ENCODE measurements around the gene ASB4. TPM values are rescaled to one million over a fixed set of nuclear protein-coding genes. Genes with fewer than 3 reads are reported as not detected.

Gene ASB4
- total and polyA plus RNA-seq, 7 donors = 0.23 to 24.0 (median 10.8) TPM

DNA sequence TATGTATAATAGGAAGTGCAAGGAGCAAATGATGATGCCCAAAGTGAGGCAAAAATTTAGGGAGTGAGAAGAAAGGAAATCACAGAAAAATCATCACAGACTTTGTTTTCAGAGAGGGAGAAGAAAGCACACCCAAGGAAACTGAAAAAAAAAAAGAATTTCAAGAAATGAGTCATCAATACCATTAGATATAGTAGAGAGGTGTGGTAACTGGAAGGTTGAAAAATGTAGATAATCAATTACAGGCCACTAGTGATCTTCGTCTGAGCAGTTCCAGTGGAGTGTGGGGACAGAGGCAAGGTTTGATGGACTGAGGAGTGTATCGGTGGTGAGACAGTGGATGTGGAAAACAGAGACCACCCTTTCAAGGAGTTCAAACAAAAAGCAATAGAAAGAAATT lies 31.7 kb downstream of the ASB4 start:
- WGBS, 3 donors = 88 to 91% (median 90%) methylated on average over 2 of the region's 2 CpGs
- ATAC-seq = no peak

DNA sequence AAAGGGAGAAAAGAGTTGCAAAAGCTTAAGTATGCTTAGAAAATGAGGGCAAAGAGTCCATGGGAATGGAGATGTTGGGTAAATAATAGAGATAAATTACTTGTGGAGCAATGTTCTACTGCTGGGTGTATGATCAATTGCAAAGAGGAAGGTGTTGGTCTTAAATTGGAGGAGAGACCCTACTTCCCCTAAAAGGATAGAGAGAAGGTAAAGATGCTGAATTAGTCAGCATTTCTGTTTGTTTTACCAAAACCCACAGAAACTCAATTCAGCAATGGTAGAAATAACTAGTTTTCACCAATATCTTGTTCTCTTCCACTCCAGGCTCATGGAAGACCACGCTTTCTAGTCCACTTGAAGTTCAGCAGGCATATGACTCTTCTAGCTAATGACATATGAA lies 32.1 kb downstream of the ASB4 start:
- H3K4me1 ChIP-seq = no peaks in the 10 kb centered on the region
- H3K27me3 ChIP-seq (ENCODE audit: insufficient read depth in 3 of 3, low read length in 2 of 3) = no peaks in the 10 kb centered on the region
- 94 to 97% (median 96%) methylated on average over 1 of the region's 1 CpG for whole genome bisulfite sequencing, 3 donors
- DNase-seq (no peak), ATAC-seq (no peak)
- H3K36me3 ChIP-seq (ENCODE audit: insufficient read depth in 1 of 2, low read depth in 1 of 2) = peaks cover 0 to 4% of the 10 kb centered on the region in 2 donors
- H3K9me3 ChIP-seq = no peaks in the 10 kb centered on the region
- H3K4me3 ChIP-seq = no peak overlapping the region
- no peak overlapping the region for H3K27ac ChIP-seq
- TF ChIP-seq, protein P1, sequence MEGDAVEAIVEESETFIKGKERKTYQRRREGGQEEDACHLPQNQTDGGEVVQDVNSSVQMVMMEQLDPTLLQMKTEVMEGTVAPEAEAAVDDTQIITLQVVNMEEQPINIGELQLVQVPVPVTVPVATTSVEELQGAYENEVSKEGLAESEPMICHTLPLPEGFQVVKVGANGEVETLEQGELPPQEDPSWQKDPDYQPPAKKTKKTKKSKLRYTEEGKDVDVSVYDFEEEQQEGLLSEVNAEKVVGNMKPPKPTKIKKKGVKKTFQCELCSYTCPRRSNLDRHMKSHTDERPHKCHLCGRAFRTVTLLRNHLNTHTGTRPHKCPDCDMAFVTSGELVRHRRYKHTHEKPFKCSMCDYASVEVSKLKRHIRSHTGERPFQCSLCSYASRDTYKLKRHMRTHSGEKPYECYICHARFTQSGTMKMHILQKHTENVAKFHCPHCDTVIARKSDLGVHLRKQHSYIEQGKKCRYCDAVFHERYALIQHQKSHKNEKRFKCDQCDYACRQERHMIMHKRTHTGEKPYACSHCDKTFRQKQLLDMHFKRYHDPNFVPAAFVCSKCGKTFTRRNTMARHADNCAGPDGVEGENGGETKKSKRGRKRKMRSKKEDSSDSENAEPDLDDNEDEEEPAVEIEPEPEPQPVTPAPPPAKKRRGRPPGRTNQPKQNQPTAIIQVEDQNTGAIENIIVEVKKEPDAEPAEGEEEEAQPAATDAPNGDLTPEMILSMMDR (IDR thresholded peaks at IDR 0.05) = no peak
- intact Hi-C loops (cut with DNase I) = no loop called here

More for the DNA sequence above, 31.7 kb downstream of the ASB4 start:
- Histone ChIP-seq H3K4me1 (no peaks in the 10 kb centered on the region), H3K9me3 (no peaks in the 10 kb centered on the region), H3K27ac (no peak overlapping the region), H3K4me3 (no peak overlapping the region), H3K36me3 (ENCODE audit: insufficient read depth in 1 of 2, low read depth in 1 of 2) (peaks cover 0 to 4% of the 10 kb centered on the region in 2 donors), H3K27me3 (ENCODE audit: insufficient read depth in 3 of 3, low read length in 2 of 3) (no peaks in the 10 kb centered on the region)
- TF ChIP-seq, protein P1 (IDR thresholded peaks at IDR 0.05) = no peak
- DNase-seq = no peak
- intact Hi-C loops (cut with DNase I) = no loop called here

DNA sequence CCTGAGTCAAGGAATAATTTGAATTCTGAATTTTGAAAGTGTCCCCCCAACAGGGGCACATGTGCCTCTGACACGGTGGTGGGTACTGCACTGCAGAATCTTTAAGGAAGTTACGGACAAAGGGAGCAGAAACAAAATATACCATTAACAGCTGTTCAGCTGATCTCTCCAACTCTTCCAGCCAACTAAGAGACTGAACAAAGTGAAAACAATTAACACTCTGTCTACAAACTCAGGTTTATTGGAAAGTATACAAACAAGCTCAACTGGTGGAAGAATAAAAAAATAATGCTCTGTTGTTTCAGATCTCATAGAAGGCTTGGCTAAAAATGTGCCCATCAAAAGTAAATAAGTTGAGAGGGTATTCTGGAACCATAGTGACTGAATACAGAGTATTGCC lies 34.4 kb downstream of the ASB4 start:
- H3K9me3 ChIP-seq = no peaks in the 10 kb centered on the region
- no peak for ATAC-seq
- intact Hi-C loops (cut with DNase I) = no loop called here

DNA sequence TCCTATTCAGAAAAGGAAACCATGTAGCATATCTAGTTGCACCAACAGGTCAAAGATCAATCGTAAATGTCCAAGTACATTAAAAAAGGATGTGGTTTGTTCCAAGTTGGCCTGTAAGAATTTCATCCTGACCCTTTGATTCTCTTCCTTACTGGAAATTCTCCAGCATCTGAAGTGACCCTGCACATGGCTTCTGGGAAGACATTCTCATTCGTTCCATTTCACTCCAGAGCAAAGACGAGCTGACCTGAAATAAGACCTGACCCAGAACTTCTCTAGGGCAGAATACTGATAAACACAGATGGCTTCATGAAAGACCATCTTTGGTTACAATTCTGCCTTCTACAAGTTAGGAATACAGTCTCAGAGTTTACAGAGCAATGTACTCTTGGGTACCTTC lies 39.8 kb downstream of the ASB4 start:
- intact Hi-C loops (cut with DNase I) = loop anchor here in 1 of 2 donors (5.0 kb wide), 1 partner anchor 162 kb away; no protein-coding TSS in a partner anchor
- H3K27ac ChIP-seq = peak overlapping the region; percentile 20
- DNase-seq = no peak

More for the DNA sequence above, 34.4 kb downstream of the ASB4 start:
- Histone ChIP-seq H3K27me3 (ENCODE audit: insufficient read depth in 3 of 3, low read length in 2 of 3) (no peaks in the 10 kb centered on the region), H3K27ac (no peak overlapping the region), H3K36me3 (ENCODE audit: insufficient read depth in 1 of 2, low read depth in 1 of 2) (no peaks in the 10 kb centered on the region), H3K4me3 (no peak overlapping the region), H3K4me1 (no peaks in the 10 kb centered on the region)
- WGBS, 3 donors = 42 to 65% (median 52%) methylated on average over 2 of the region's 2 CpGs
- DNase-seq = no peak
- TF ChIP-seq, protein P1 (IDR thresholded peaks at IDR 0.05) = no peak

More for the DNA sequence above, 39.8 kb downstream of the ASB4 start:
- Histone ChIP-seq H3K27me3 (ENCODE audit: insufficient read depth in 3 of 3, low read length in 2 of 3) (no peaks in the 10 kb centered on the region), H3K4me1 (peaks cover 19% of the 10 kb centered on the region), H3K9me3 (no peaks in the 10 kb centered on the region), H3K4me3 (no peak overlapping the region), H3K36me3 (ENCODE audit: insufficient read depth in 1 of 2, low read depth in 1 of 2) (no peaks in the 10 kb centered on the region)
- WGBS, 3 donors = 8 to 26% (median 21%) methylated on average over 3 of the region's 3 CpGs
- no peak for ATAC-seq
- TF ChIP-seq, protein P1 (IDR thresholded peaks at IDR 0.05) = no peak

Measured in psoas muscle (tissue), 8 donors.